HepG2 (cell line): ENCODE measurements around the gene NAB1. TPM values are rescaled to one million over a fixed set of nuclear protein-coding genes. Genes with fewer than 3 reads are reported as not detected.
A peak's percentile ranks its signal among the peaks of the same experiment; 100 is the strongest.

Experiments used
- ATAC-seq: fragments of 200-7000 bp; cut with Tn5 transposase; 3 replicates; pipeline ENCODE4 v1.9.1; 2020; ENCODE audit warnings: mild to moderate bottlenecking, moderate library complexity
- BruUV-seq: library from RNA; stranded (reverse); fragments of 400-500 nt; replicated peaks from 2 replicates; lab custom pipeline; 2021; lab: Mats Ljungman, UMichigan
- CTCF ChIA-PET: fragments of 300-600 bp; formaldehyde crosslinking; extraction: SDS; loops from one replicate; lab custom pipeline; 2021; ENCODE audit warnings: low total read pairs, inconsistent platforms, low intra/inter-chr PET ratio; lab: Yijun Ruan, JAX
- POLR2A ChIA-PET: fragments of 350-600 bp; sonication (Branson Sonifier 250); formaldehyde crosslinking; loops from one replicate; lab custom pipeline; 2020; ENCODE audit warnings: antibody characterized with exemption, inconsistent platforms; lab: Yijun Ruan, JAX
- DNase-seq: peaks from one replicate; pipeline ENCODE4 v3.0.0-alpha.2; 2015; ENCODE audit warnings: low spot score
- FAIRE-seq: peaks from 3 replicates; lab custom pipeline; 2011; peaks lifted over from hg19 to GRCh38; lab: Jason Lieb, UNC
- H2AFZ ChIP-seq: one replicate; pipeline ENCODE4 v1.6.1; 2011; ENCODE audit warnings: low read length, inconsistent platforms
- H3K27ac ChIP-seq: fragments of 300-600 bp; 3 replicates; pipeline ENCODE4 v1.8.0; 2011; ENCODE audit warnings: mixed run types, mild to moderate bottlenecking, mixed read lengths, low read length, inconsistent platforms; ENCODE audit not compliant: insufficient read depth; ENCODE audit errors: extremely low read length
- H3K27me3 ChIP-seq, 2 experiments: fragments of 200-600 bp in 1 of 2; 2 replicates in 1 of 2; 3 replicates in 1 of 2; pipeline versions ENCODE4 v1.6.0 to v1.8.0; 2011; ENCODE audit warnings: low read length in 2 of 2, mild to moderate bottlenecking in 2 of 2, moderate library complexity in 2 of 2, inconsistent platforms in 1 of 2; ENCODE audit not compliant: insufficient read depth in 2 of 2, control insufficient read depth in 1 of 2
- H3K36me3 ChIP-seq, 2 experiments: fragments of 200-600 bp in 1 of 2; replicated peaks in 1 of 2; 2 replicates in 1 of 2; 3 replicates in 1 of 2; pipeline versions ENCODE4 v1.5.1 to v1.8.0; 2011; ENCODE audit warnings: low read length in 2 of 2, inconsistent platforms in 1 of 2; ENCODE audit not compliant: insufficient read depth in 2 of 2, control insufficient read depth in 1 of 2
- H3K4me1 ChIP-seq: 2 replicates; pipeline ENCODE4 v1.5.1; 2012; ENCODE audit warnings: low read length, inconsistent platforms; ENCODE audit not compliant: insufficient read depth
- H3K4me2 ChIP-seq: 2 replicates; pipeline ENCODE4 v1.6.0; 2011; ENCODE audit warnings: low read depth, low read length, inconsistent platforms
- H3K4me3 ChIP-seq, 3 experiments: fragments of 200-600 bp in 1 of 3; sonication (generic), shearing (Covaris generic) in 1 of 3; replicated peaks in 1 of 3; 2 replicates each; pipeline ENCODE4 v1.5.1; 2011 to 2016; ENCODE audit warnings: low read length in 3 of 3, inconsistent platforms in 2 of 3, low read depth in 2 of 3, mild to moderate bottlenecking in 2 of 3, control low read depth in 1 of 3, mixed read lengths in 1 of 3; ENCODE audit not compliant: insufficient read depth in 1 of 3
- H3K79me2 ChIP-seq: one replicate; pipeline ENCODE4 v1.6.1; 2011; ENCODE audit warnings: low read length, inconsistent platforms; ENCODE audit not compliant: insufficient read depth
- H3K9ac ChIP-seq: 2 replicates; pipeline ENCODE4 v1.6.0; 2011; ENCODE audit warnings: mild to moderate bottlenecking, low read depth, low read length, inconsistent platforms; ENCODE audit not compliant: insufficient read depth
- H3K9me3 ChIP-seq: 2 replicates; pipeline ENCODE4 v1.5.1; 2012; ENCODE audit warnings: mild to moderate bottlenecking, low read length
- H4K20me1 ChIP-seq: 2 replicates; pipeline ENCODE4 v1.6.0; 2011; ENCODE audit warnings: inconsistent platforms, mild to moderate bottlenecking, low read length, moderate library complexity; ENCODE audit not compliant: insufficient read depth
- AKAP8 ChIP-seq: sonication (generic); formaldehyde crosslinking; IDR thresholded peaks from 2 replicates; pipeline ENCODE4 v1.5.1; 2020; ENCODE audit warnings: mild to moderate bottlenecking, missing genetic modification reagents
- ELF1 ChIP-seq: sonication (generic); formaldehyde crosslinking; IDR thresholded peaks from 2 replicates; pipeline ENCODE4 v1.4.0; 2020; ENCODE audit warnings: missing genetic modification reagents
- HMG20A ChIP-seq: IDR thresholded peaks from 2 replicates; pipeline ENCODE4 v1.6.1; 2016; ENCODE audit warnings: borderline replicate concordance
- HMGXB4 ChIP-seq, 2 experiments: sonication (generic) in 1 of 2; formaldehyde crosslinking in 1 of 2; IDR thresholded peaks; 2 replicates each; pipeline versions ENCODE4 v1.4.0 to v1.6.1; 2018 to 2020; ENCODE audit warnings: missing genetic modification reagents in 2 of 2, borderline replicate concordance in 1 of 2, low read depth in 1 of 2, mild to moderate bottlenecking in 1 of 2, missing biosample characterization in 1 of 2
- HNRNPUL1 ChIP-seq: fragments of 200-400 bp; formaldehyde crosslinking; IDR thresholded peaks from 2 replicates; pipeline ENCODE4 v1.6.1; 2017; ENCODE audit warnings: low read depth, mild to moderate bottlenecking, low read length, moderate library complexity
- PHF8 ChIP-seq: sonication (generic); formaldehyde crosslinking; IDR thresholded peaks from 2 replicates; pipeline ENCODE4 v1.5.0; 2020; ENCODE audit warnings: missing genetic modification reagents
- YY1 ChIP-seq: IDR thresholded peaks from 2 replicates; pipeline ENCODE4 v1.6.1; 2011; ENCODE audit warnings: low read length, low read depth, moderate library complexity, mild to moderate bottlenecking; ENCODE audit not compliant: insufficient read depth, insufficient replicate concordance
- ZFX ChIP-seq: sonication (generic); formaldehyde crosslinking; IDR thresholded peaks from 2 replicates; pipeline ENCODE4 v1.4.0; 2020; ENCODE audit warnings: mild to moderate bottlenecking, low read depth, missing genetic modification reagents, moderate library complexity
- ZNF264 ChIP-seq: sonication (generic); formaldehyde crosslinking; IDR thresholded peaks from 2 replicates; pipeline ENCODE4 v1.4.0; 2020; ENCODE audit warnings: missing genetic modification reagents
- ZNF556 ChIP-seq: sonication (generic); formaldehyde crosslinking; IDR thresholded peaks from 2 replicates; pipeline ENCODE4 v1.4.0; 2020; ENCODE audit warnings: mild to moderate bottlenecking, missing genetic modification reagents, borderline replicate concordance
- WGBS: methylation state at CpG from one replicate; pipeline ENCODE4 v1.1.6; 2017; ENCODE audit warnings: low lambda C conversion rate; 5-methylcytosine and 5-hydroxymethylcytosine counted together
- in situ Hi-C: cut with HindIII; loops from 2 replicates; pipeline ENCODE4 v1.10.0; 2017; ENCODE audit warnings: low pct_unique_long_range_greater_than_20kb; ENCODE audit not compliant: extremely low pct_ligation_motif_present
- intact Hi-C: fragments of 100-400 bp; cut with micrococcal nuclease; formaldehyde crosslinking; loops from one replicate; pipeline ENCODE4 v1.10.0; 2022; ENCODE audit not compliant: unreplicated experiment
- polyA plus RNA-seq, 8 experiments: library from polyadenylated mRNA; depleted of rRNA in 3 of 8; stranded (reverse) in 7 of 8; unstranded in 1 of 8; fragments of >200 nt; fragmentation: Illumina TruSeq in 4 of 8; extraction: Trizol in 4 of 8; gene quantifications; 2 replicates each; pipeline versions ENCODE4 v1.2.1 to v1.2.3, GENCODE V29; 2011 to 2016; ENCODE audit warnings: low read depth in 4 of 8, missing spikeins in 1 of 8, mixed read lengths in 1 of 8; ENCODE audit not compliant: insufficient read depth in 1 of 8
- total RNA-seq, 5 experiments: library from RNA; depleted of rRNA; stranded (reverse); fragments of >200 nt; fragmentation: Illumina TruSeq; extraction: Trizol; gene quantifications; 2 replicates each; pipeline ENCODE4 v1.2.3, GENCODE V29; 2016; ENCODE audit warnings: low read depth in 1 of 5
- TF ChIP-seq, protein P1 (sequence below): sonication (generic); formaldehyde crosslinking; IDR thresholded peaks from 2 replicates; pipeline ENCODE4 v1.5.0; 2020; ENCODE audit warnings: mild to moderate bottlenecking, missing genetic modification reagents, moderate library complexity

NAB1 gene
- total and polyA plus RNA-seq, 2 of the 13 experiments (the other 11 are each of a cell fraction or from before 2014, with no cell fraction given) = 24.5 to 46.0 TPM

DNA sequence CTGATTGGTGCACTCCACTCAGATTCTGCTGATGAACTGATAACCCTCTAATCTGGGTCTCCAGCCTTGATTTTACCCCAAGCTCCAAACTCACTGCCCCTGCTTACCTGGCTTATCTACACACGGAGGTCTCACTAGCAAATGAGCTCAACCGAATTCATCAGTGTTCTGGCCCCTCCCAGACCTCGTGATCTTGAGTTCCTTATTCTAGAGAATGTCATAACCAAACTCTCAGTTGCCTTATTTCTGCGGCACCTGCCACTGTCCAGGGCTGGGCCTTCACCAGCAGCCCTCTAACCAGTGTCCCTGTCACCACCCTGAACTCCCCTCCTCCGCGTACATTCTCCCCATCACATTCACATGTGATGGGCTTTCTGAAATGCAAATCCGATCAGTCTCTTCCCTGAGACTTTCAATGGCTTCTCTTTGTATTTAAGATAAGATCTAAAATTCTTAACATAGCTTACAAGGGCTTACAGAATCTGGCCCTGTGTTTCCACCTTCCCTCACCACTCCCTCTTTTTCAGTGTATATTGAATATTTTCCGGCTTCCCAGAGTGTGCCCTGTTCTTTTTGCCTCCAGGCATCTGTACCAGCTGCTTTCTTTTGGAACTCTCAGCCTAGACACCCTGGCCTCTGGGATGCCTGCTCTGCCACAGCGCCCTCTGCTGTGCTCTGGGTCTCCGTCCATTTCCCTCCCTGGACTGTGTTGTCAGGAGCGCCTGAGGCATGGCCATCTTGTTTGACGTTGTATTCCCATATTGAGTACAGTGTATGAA lies 31.1 kb downstream of the NAB1 start (continued):
- TF ChIP-seq HMGXB4 (CRISPR knock-in tag; IDR thresholded peaks at IDR 0.05; ENCODE audit: borderline replicate concordance in 1 of 2, low read depth in 1 of 2) (peak in 1 of 2 experiments; percentile 47; a peak in 1 of 4 replicates), AKAP8 (CRISPR knock-in tag) (no peak), YY1 (peak; percentile 84), PHF8 (CRISPR knock-in tag) (no peak), ELF1 (CRISPR knock-in tag) (0 out of 2 replicates have a peak, but pooled peaks have one; percentile 21)
- TF ChIP-seq, protein P1, sequence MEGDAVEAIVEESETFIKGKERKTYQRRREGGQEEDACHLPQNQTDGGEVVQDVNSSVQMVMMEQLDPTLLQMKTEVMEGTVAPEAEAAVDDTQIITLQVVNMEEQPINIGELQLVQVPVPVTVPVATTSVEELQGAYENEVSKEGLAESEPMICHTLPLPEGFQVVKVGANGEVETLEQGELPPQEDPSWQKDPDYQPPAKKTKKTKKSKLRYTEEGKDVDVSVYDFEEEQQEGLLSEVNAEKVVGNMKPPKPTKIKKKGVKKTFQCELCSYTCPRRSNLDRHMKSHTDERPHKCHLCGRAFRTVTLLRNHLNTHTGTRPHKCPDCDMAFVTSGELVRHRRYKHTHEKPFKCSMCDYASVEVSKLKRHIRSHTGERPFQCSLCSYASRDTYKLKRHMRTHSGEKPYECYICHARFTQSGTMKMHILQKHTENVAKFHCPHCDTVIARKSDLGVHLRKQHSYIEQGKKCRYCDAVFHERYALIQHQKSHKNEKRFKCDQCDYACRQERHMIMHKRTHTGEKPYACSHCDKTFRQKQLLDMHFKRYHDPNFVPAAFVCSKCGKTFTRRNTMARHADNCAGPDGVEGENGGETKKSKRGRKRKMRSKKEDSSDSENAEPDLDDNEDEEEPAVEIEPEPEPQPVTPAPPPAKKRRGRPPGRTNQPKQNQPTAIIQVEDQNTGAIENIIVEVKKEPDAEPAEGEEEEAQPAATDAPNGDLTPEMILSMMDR (CRISPR knock-in tag) = peak; percentile 84

GRCh38 chr2:190682168-190682567 lies 33.3 kb downstream of the NAB1 start:
- ChIA-PET CTCF (no interaction called here), POLR2A (no interaction called here)
- Histone ChIP-seq H3K27ac (no peak overlapping the region), H3K4me1 (peaks cover 9% of the 10 kb centered on the region; the same call in 1 of the 2 replicates), H4K20me1 (no peaks in the 10 kb centered on the region), H3K36me3 (peaks cover 5 to 47% of the 10 kb centered on the region in 2 experiments), H3K4me2 (no peak overlapping the region), H3K9ac (no peak overlapping the region), H2AFZ (no peak overlapping the region), H3K9me3 (no peaks in the 10 kb centered on the region), H3K27me3 (no peaks in the 10 kb centered on the region), H3K4me3 (no peak overlapping the region), H3K79me2 (no peaks in the 10 kb centered on the region)
- no peak for TF ChIP-seq HMG20A (CRISPR knock-in tag)
- no peak for TF ChIP-seq ZNF264 (CRISPR knock-in tag)
- TF ChIP-seq HNRNPUL1 = no peak
- TF ChIP-seq ZNF556 (CRISPR knock-in tag) = no peak
- no peak for TF ChIP-seq ZFX (CRISPR knock-in tag)
- FAIRE-seq = no peak
- DNase-seq = no peak
- intact Hi-C loops (loop anchor here (10.0 kb wide), 1 partner anchor 597 kb away; no protein-coding TSS in a partner anchor), in situ Hi-C loops (no loop called here)
- no TSS peak for BruUV-seq
- ATAC-seq = no peak
- WGBS = 97% methylated on average over 5 of the region's 5 CpGs
